ENCODE data around the gene PDLIM3.
"Not testable (repeated sequence)": the region's sequence is repeated elsewhere in the genome, so short reads cannot be mapped to it uniquely, and the experiment has no call there.

PDLIM3 gene

DNA sequence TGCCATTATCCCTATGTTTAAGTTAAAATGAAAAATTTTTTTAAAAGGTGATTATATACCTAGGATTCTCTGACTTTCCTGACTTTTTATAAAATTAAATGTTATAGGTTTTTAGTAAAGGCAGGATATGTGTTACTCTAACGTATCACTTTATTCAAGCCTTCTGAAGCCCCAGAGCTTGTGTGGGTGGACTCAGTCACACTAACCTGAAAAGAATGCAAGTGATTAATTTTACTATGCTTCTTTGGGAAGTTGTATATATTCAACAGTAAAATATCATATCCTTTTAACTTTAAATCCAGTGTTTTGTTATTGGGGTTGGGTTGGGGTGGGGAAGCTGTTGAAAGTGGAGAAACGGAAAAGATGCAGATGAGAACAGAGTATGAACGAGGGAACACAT is 22.8 kb downstream of the PDLIM3 start:
- H3K9me3 Mint-ChIP-seq = no peaks in the 10 kb centered on the region
- H3K27me3 Mint-ChIP-seq (ENCODE audit: low read depth) = no peaks in the 10 kb centered on the region
- no peak overlapping the region for H3K4me3 Mint-ChIP-seq
- H3K36me3 Mint-ChIP-seq (ENCODE audit: low read depth) = no peaks in the 10 kb centered on the region
- no peak overlapping the region for H3K27ac Mint-ChIP-seq
- peaks cover 20% of the 10 kb centered on the region for H3K4me1 Mint-ChIP-seq
- TF ChIP-seq CTCF (IDR thresholded peaks at IDR 0.05; ENCODE audit: unreplicated experiment in 3 of 3) = no peak

- peaks cover 20% of the 10 kb centered on the region for H3K4me1 Mint-ChIP-seq
Measured at GRCh38 chr4:185511243-185511642, 24.1 kb downstream of the PDLIM3 start.

GRCh38 chr4:185510806-185511205 is 24.5 kb downstream of the PDLIM3 start:
- H3K9me3 Mint-ChIP-seq = no peaks in the 10 kb centered on the region
- no peak for TF ChIP-seq CTCF (IDR thresholded peaks at IDR 0.05; ENCODE audit: unreplicated experiment in 3 of 3)
- H3K4me1 Mint-ChIP-seq = peaks cover 20% of the 10 kb centered on the region
- no peaks in the 10 kb centered on the region for H3K27me3 Mint-ChIP-seq (ENCODE audit: low read depth)
- H3K4me3 Mint-ChIP-seq = no peak overlapping the region
- H3K36me3 Mint-ChIP-seq (ENCODE audit: low read depth) = no peaks in the 10 kb centered on the region
- H3K27ac Mint-ChIP-seq = no peak overlapping the region

More at GRCh38 chr4:185511243-185511642, 24.1 kb downstream of the PDLIM3 start:
- not testable (repeated sequence) for H3K27me3 Mint-ChIP-seq (ENCODE audit: low read depth); H3K4me3 Mint-ChIP-seq; H3K36me3 Mint-ChIP-seq (ENCODE audit: low read depth); H3K9me3 Mint-ChIP-seq; H3K27ac Mint-ChIP-seq

- no peak overlapping the region for H3K4me3 Mint-ChIP-seq
- no peaks in the 10 kb centered on the region for H3K27me3 Mint-ChIP-seq (ENCODE audit: low read depth)
- H3K4me1 Mint-ChIP-seq = peaks cover 34% of the 10 kb centered on the region
- peak overlapping the region in 1 of 3 experiments; percentile 22 for H3K27ac Mint-ChIP-seq
- H3K9me3 Mint-ChIP-seq = no peaks in the 10 kb centered on the region
- H3K36me3 Mint-ChIP-seq (ENCODE audit: low read depth) = no peaks in the 10 kb centered on the region
- no peak for TF ChIP-seq CTCF (IDR thresholded peaks at IDR 0.05; ENCODE audit: unreplicated experiment in 3 of 3)
Measured at GRCh38 chr4:185508181-185508580, 27.1 kb downstream of the PDLIM3 start.

DNA sequence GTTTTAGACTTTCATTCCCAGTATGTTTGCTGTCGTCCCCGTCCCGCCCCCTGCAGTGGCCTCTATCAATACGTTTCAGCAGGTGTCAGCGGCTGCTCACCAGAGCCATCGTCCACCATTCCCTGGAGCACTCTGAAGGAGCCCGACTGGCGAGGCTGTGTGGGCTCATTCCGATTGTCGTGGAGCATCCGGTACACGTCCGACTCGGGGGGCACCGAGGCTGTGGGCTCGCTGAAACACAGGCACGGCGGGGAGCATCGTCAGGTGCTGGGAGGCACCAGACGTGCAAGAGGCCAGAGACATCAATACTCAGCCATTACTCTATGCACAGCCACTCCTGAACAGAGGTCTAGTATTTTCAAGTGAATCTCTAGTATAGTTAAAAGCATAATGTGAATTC is 28.9 kb downstream of the PDLIM3 start:
- no peak for TF ChIP-seq CTCF (IDR thresholded peaks at IDR 0.05; ENCODE audit: unreplicated experiment in 3 of 3)
- no peaks in the 10 kb centered on the region for H3K36me3 Mint-ChIP-seq (ENCODE audit: low read depth)
- peaks cover 34% of the 10 kb centered on the region for H3K4me1 Mint-ChIP-seq
- no peaks in the 10 kb centered on the region for H3K27me3 Mint-ChIP-seq (ENCODE audit: low read depth)
- peak overlapping the region in 1 of 3 experiments; percentile 9 for H3K27ac Mint-ChIP-seq
- no peak overlapping the region for H3K4me3 Mint-ChIP-seq
- H3K9me3 Mint-ChIP-seq = no peaks in the 10 kb centered on the region

GRCh38 chr4:185504098-185505047 is 30.9 kb downstream of the PDLIM3 start:
- H3K27ac Mint-ChIP-seq = peak overlapping the region; percentile 58 to 63 (median 62)
- TF ChIP-seq CTCF (IDR thresholded peaks at IDR 0.05; ENCODE audit: unreplicated experiment in 3 of 3) = peak in 1 of 3 experiments; percentile 18
- H3K4me1 Mint-ChIP-seq = peaks cover 26% of the 10 kb centered on the region

More at GRCh38 chr4:185504098-185505047, 30.9 kb downstream of the PDLIM3 start:
- Mint-ChIP-seq H3K36me3 (ENCODE audit: low read depth) (peaks cover 7% of the 10 kb centered on the region), H3K4me3 (peak overlapping the region; percentile 65 to 80 (median 80)), H3K27me3 (ENCODE audit: low read depth) (no peaks in the 10 kb centered on the region), H3K9me3 (peaks cover 9% of the 10 kb centered on the region)
